GM18870 (cell line): ENCODE results near the gene TMOD3.

Experiments
- ATAC-seq: cut with Tn5 transposase; IDR thresholded peaks from one replicate; pipeline ENCODE4 v1.9.1; 2021; ENCODE audit warnings: moderate library complexity; ENCODE audit not compliant: unreplicated experiment

The TMOD3 gene

GRCh38 chr15:51904931-51905330 is 75.5 kb downstream of the TMOD3 start:
- ATAC-seq, result no peak

- ATAC-seq, result no peak
These were observed 77.8 kb downstream of the TMOD3 start for GRCh38 chr15:51907136-51907862.

- ATAC-seq, result no peak
These were observed 78.9 kb downstream of the TMOD3 start for GRCh38 chr15:51908316-51908715.

- no peak for ATAC-seq
These were observed 80.1 kb downstream of the TMOD3 start for GRCh38 chr15:51909584-51909983.

- ATAC-seq, result no peak
These were observed 83.1 kb downstream of the TMOD3 start for GRCh38 chr15:51912528-51912927.

- ATAC-seq, result no peak
These were observed 88.0 kb downstream of the TMOD3 start for GRCh38 chr15:51917493-51917892.

- no peak for ATAC-seq
These were observed 95.0 kb downstream of the TMOD3 start for GRCh38 chr15:51924156-51925068.

GRCh38 chr15:51926809-51927208 is 97.4 kb downstream of the TMOD3 start:
- no peak for ATAC-seq

- ATAC-seq, result no peak
These were observed 101.6 kb downstream of the TMOD3 start for GRCh38 chr15:51931016-51931415.

- ATAC-seq, result no peak
These were observed 102.2 kb downstream of the TMOD3 start for GRCh38 chr15:51931638-51932037.

- no peak for ATAC-seq
These were observed 102.7 kb downstream of the TMOD3 start for GRCh38 chr15:51932161-51932560.

- ATAC-seq, result peak; percentile 96
These were observed 106.1 kb downstream of the TMOD3 start for GRCh38 chr15:51935466-51936104.

- no peak for ATAC-seq
These were observed 106.6 kb downstream of the TMOD3 start for GRCh38 chr15:51936105-51936478.

- ATAC-seq, result no peak
These were observed 108.8 kb downstream of the TMOD3 start for GRCh38 chr15:51938286-51938685.

GRCh38 chr15:51939216-51939615 is 109.8 kb downstream of the TMOD3 start:
- ATAC-seq, result no peak

- ATAC-seq, result no peak
These were observed 117.7 kb downstream of the TMOD3 start for GRCh38 chr15:51947124-51947523.

- no peak for ATAC-seq
These were observed 123.4 kb downstream of the TMOD3 start for GRCh38 chr15:51952805-51953204.

- ATAC-seq, result no peak
These were observed 126.1 kb downstream of the TMOD3 start for GRCh38 chr15:51955504-51955903.
